Measurements from ENCODE around the gene TEX2.
"Not testable (repeated sequence)": the region's sequence is repeated elsewhere in the genome, so short reads cannot be mapped to it uniquely, and the experiment has no call there.

The TEX2 gene

DNA sequence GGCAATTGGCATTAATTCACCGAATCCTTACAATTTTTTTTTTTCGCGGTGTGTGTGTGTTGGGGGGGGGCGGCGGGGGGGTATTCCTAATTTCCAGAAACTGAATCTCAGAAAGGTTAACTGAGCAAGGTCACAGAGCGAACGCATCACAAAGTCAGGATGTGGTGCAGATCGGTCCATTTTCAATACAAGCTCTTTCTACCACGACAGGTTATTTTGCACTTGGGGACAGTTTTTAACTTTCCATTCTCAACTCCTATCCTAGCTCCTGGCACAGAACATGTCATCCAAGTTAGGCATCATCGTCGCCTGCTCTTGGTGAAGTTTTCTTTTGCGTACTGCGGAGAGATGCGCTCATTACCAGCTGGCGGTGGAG is 117.7 kb downstream of the TEX2 start:
- DNase-seq (ENCODE audit: low read depth in 2 of 2), result no peak

DNA sequence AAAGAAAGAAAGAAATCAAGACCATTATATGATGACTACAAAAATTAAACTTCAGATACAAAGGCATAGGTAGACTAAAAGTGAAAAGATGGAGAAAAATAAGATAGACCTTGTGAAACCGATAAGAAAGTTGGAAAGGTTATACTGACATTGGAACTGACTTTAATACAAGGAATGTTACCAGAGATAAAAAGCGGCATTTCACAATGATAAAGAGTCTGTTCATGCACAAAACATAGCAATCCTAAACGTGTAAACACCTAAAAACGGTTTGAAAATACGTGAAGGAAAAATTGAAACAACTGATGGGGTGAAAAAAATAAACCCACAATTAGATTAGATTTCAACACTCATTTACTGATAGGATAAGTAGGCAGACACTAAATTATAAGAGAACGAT is 123.5 kb downstream of the TEX2 start:
- no peak for DNase-seq (ENCODE audit: low read depth in 2 of 2)

DNA sequence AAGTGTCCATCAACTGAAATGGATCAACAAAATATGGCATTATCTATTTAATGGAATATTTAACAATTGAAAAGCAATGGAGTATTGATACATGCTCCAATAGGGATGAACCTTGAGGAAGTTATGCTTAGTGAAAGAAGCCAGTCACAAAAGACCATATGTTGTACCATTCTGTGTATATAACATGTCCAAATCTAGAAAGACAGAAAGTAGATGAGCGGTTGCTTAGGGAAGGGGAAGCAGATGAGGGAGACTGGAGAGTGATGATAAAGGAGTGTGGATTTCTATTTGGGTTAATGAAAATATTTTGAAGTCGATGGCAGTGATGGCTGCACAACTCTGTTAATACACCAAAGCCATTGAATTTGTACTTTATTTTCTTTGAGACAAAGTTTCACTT is 124.6 kb downstream of the TEX2 start:
- DNase-seq (ENCODE audit: low read depth in 2 of 2), result no peak

DNA sequence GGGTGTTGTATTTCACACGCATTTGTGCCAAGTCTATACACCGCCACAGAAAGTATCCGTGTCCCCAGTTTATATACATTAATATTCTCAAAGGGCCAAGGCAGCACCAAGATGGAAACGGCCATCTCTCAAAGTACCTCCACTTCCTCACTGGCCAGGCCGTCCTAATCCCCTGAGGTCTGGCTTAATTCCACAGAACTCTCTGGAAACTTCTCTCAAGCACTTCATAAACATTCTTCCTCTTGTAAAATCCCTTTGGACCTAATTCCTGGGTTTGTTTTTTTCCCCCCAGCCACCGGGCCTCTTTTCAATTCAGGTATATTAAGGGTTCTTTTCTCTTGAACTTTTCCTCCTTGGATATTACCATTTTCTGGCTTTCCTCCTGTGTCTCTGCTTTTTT is 128.1 kb downstream of the TEX2 start:
- no peak for DNase-seq (ENCODE audit: low read depth in 2 of 2)

DNA sequence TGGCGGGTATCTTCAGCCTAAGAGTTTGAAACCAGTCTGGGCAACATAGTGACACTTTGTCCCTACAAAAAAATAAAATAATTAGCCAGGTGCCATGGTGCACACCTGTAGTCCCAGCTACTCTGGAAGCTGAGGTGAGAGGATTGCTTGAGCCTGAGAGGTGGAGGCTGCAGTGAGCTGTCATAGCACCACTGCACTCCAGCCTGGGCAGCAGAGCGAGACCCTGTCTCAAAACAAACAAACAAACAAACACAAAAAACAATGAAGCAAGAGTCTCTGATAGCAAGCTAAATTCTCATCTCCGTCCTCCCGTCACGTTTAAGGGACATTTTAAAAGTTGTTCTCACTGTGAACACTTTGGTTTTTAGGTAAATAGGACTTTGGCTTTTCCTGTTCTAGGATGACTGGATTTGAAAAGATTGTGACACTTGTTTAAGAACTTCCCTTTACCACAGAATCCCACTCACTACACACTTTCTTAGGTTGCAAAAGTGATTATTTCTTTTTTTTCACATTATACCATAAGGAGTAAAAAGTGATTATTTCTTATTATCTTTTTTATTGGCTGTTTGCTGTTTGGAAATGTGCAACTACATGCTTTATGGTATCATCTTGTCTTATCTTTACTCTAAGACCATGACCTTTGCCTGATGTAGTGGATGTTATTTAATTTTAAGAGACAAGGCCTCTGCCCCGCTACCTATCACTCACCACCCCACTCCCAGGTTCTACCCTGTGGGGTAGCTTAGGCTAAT is 128.7 kb downstream of the TEX2 start:
- no peak for DNase-seq (ENCODE audit: low read depth in 2 of 2)

DNA sequence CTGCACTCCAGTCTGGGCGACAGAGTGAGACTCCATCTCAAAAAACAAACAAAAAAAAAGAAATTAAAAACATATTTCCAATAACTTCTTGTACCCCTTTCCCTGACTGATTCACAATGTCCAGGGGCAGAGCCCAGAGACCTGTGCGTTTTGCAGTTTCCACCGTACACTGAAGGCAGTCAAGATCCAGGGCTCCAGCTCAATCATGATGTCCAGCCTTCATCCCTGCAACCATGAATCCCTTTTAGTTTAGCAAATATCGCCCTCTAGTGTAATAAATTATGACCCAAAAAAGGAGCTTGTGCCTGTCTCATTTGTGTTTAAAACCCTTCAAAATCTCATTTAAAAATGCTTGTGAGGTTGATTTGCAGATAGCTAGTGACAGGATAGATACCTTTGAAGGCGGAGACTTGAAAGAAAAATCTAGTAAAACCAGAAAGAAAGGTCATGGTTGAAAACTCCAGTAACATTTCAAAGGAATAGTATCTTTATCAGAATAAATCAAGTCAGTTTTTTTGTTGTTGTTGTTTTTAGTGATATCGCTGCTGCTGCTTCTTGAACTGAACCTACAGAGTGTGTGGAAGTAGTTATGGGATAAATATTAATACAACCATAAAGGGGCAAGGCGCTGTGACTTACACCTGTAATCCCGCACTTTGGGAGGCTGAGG is 129.4 kb downstream of the TEX2 start:
- no peak for DNase-seq (ENCODE audit: low read depth in 2 of 2)

DNA sequence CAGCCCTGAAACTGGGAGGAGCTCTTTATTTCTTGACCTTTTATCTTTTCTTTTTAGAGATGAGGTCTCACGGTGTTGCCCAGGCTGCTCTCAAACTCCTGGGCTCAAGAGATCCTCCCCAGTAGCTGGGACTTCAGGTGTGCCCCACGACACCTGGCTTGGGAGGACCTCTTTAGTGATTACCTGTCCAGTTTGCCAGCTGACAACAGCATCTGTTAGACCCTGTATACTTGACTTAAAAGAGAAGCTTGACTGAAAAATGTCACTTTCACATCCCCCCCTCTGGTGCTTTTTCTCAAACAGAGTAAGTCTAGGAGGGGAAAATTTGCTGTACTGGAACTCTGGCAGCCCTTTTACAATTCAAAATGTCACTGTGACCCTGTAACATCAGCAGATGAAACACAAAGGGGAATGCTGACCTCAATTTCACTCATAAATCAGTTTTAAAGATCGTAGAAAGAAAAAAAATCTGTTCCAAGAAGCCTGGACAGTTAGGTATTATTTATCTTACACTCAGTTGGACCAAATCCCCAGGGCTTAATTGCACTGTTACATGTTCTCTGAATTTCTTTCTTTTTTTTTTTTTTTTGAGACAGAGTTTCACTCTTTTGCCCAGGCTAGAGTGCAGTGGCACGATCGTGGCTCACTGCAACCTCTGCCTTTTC is 131.3 kb downstream of the TEX2 start:
- no peak for DNase-seq (ENCODE audit: low read depth in 2 of 2)

DNA sequence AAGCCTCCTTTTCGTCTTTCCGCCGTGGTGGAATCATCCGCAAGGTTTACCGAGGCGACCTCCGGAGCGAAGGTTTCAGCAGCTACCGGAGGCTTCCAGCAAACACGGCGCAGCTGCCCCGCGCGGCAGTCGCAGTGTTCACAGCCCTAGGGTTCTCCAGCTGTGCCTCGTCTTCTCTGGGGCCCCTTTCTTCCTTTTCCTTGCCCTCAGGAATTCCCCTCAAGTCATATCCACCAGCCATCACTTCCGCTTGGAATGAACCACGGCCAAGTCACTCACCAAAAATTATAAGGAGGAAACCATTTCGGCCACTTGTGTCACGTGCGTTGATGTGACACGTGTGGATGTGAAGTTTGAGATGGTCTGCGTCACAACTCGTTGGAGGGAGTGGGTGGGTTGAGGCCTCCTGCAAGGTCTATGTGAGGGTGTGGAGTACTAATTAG is 132.5 kb downstream of the TEX2 start:
- DNase-seq (ENCODE audit: low read depth in 2 of 2), result peak; percentile 31 to 50

DNA sequence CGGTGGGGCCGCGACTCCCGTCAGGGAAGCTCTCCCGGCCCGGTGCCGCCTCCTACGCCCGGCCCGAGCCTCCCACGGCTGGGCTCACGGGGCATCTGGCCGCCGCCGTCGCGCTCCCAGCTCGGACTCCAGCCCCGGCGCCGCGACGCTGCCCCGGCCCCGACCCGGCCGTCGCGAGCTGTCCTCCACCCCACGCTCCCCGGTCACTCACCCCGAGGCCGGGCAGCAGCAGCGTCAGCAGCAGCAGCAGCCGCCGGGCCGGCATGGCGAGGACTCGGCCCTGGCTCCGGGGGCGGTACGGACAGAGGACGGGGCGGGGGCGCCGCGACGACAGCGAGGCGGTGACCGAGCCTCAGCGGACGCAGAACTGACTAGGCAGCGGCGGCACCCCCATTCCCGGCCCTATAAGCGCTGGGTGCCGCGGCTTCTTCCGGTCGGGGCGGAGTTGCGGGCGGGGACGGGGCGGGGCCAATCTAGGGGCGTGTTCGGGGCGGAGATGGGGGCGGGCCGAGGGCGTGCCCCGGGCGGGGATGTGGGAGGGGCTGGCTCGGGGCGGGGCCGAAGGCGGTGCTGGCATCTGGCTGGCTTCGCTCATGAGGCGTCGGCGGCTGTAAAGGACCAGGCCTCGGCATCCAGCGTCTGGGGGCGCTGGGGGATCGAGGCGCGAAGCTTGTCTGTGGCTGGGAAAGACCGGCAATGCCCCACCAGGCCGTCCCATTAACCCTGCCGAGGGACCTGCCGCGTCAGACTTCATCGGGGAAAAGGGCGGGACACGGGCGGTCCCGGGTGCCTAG is 133.1 kb downstream of the TEX2 start, which contains the start of gene ERN1:
Gene ERN1, minus strand, starts transcription at position 380 of the 794 bp plus-strand sequence. Its CDS starts 115 bp downstream, at position 265.
- DNase-seq (ENCODE audit: low read depth in 2 of 2), result peak; percentile 80

DNA sequence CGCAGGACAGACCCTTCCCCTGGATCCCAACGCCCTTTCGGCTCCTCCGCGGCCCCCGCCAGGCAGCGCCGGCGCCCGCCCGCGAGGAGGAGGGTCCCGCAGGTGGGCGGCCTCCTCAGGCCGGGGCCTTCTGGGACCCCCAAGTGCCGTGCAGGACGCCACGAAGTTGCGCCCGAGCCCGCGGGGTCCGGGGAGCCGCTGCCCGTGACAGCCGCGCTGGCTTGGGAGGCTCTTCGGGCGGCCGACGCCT is 133.6 kb downstream of the TEX2 start:
- DNase-seq (ENCODE audit: low read depth in 2 of 2), result no peak

DNA sequence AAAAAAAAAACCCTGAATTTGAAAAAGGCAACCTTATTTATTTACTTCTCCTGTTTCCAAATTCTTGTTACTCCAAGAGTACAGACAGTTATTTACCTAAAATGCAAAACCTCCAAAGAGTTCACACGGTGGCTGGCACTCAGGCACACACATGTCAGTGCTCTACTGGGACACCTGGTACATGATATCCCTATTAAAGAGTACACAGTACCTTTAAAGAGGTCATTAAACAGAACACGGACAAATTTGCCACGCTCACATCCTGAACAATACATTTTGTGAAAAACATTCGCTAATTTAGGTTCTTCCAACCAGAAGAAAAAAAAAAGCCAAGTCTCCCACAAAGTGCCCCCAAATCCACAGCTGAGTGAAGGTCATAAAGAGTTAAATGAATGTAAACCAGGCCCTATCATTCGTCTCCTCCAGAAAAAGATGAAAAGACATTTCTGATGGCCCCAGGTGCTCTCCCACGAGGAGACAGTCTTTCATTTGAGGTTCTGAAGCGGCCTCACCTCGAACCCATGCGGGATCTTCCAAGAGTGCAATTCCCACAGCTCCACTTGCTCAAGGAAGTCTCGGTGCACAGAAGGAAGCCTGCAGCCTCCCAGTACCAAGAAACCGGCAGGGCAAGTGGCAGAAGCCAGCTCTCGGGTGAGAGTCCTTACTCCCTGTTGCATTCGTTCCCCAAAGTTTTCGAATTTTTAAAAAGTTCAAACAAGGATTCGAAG is 134.1 kb downstream of the TEX2 start:
- no peak for DNase-seq (ENCODE audit: low read depth in 2 of 2)

DNA sequence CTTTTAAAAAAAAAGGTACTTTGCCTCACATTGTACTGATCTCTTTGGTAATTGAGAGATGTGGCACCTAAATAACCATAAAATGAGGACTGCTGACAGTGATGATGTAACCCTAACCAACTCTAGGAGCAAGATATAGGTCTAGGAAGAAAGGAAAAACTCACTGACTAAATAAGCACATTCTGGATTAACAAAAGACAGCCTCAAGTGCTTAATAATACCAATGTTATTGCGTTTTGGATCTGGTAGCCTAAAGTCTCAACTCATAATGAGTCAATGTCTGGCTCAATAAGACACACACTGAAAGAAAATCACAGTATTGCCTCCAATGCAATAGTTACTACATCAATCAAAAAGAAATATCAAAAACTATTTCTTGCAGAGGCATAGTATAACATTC is 136.1 kb downstream of the TEX2 start:
- DNase-seq (ENCODE audit: low read depth in 2 of 2), result no peak

DNA sequence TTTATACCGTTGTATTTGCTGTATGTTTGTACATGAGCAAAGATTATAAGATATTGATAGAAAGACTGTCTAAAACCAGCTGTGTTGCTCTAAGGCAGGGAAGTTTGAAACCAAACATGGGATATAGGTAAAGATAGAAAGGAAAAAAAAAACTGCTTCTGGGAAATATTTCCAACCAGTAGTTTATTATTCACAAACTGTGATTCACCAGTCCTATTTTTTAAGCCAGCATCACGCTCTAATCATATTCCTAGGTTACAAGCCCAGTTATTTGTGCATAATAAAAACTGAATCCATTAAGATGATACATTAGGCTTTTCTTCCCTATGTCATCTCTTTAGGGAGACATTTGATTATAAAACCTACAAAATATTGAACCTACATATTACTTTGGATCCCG is 137.1 kb downstream of the TEX2 start:
- DNase-seq (ENCODE audit: low read depth in 2 of 2), result no peak

DNA sequence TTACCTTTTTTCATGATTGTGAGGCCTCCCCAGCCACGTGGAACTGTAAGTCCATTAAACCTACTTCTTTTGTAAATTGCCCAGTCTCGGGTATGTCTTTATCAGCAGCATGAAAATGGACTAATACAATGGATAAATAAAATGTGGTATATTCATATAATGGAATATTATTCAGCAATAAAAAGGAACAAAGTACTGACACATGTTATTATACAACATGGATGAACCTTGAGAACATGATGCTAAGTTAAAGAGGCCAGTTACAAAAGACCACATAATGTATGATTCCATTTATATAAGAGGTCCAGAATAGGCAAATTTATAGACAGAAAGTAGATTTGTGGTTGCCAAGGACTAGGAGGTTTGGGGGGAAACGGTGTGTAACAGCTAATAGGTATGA is 138.5 kb downstream of the TEX2 start:
- no peak for DNase-seq (ENCODE audit: low read depth in 2 of 2)

DNA sequence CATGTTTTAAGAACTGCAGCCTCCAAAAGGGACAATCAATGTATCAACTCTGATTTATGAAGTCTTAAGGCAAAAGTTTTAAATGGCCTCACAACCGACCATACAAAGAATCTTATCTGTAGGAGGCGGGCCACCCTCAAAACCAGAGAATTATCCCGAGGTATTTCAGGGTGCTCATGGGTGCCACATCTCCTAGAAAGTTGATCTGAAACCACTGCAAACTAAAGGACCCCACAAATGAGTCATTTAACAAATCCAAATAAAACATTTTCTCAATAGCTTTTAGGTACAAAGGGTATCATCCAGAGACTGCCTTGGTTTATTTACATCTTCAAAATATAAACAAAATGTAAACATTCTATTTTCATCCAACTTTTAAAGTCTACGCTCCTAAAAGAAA is 139.9 kb downstream of the TEX2 start:
- no peak for DNase-seq (ENCODE audit: low read depth in 2 of 2)

DNA sequence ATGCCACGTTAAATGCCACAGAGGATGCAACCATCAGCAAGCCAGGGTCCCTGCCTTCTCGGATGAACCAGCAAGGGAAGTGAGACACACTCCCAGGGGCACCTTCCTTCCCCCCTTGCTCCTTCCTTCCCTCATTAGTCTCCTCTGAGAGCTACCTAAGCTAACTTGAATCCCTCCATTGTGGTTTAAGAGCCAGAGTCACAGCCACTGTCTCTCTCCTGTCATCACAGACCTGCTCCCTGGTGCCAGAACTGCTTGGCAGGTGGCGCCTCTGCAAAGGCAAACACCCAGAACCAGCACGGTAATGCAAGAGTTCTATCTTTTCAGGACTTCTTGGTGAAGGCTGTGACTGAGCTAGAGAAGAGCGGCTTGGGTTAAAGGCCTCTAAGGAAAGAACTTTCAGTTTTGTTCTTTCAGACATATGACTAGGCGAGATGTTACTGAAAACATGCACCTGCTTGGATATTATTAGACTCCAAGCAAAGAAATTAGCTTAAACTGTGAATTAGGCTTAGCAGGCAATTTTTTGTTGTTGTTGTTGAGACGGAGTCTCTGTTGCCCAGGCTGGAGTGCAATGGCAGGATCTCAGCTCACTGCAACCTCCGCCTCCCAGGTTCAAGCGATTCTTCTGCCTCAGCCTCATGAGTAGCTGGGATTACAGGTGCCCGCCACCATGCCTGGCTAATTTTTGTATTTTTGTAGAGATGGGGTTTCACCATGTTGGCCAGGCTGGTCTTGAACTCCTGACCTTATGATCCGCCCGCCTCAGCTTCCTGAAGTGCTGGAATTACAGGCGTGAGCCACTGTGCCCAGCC is 141.9 kb downstream of the TEX2 start:
- not testable (repeated sequence) for DNase-seq (ENCODE audit: low read depth in 2 of 2)

DNA sequence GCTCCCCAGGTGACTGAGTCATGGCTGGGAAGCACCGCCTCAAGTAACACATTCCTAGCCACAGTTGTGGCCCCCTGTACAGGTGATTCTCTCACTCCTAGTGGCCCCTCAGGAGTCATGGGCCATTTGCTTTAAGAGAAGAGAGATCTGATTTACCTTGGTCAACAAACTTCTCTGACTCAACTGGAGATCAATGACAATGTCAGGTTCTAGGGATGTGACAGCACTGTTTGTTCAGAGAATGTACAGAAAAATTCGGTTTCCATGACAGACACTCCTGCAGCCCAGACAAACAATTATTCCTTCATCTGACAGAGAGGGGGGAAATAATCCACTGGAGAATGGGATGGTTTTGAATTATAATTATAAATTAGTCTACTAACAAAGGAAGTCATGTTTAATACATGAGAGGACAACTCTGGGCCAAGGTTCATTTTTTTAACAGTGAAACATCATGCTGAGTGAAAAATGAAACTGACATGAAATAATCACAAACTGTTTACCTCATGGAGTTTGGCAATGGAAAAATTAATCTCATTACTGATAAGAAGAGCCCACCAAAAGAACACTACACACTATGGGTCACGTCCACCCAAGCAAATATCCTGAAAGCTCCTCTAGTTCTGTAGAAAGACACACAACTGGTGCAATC is 142.8 kb downstream of the TEX2 start:
- no peak for DNase-seq (ENCODE audit: low read depth in 2 of 2)

DNA sequence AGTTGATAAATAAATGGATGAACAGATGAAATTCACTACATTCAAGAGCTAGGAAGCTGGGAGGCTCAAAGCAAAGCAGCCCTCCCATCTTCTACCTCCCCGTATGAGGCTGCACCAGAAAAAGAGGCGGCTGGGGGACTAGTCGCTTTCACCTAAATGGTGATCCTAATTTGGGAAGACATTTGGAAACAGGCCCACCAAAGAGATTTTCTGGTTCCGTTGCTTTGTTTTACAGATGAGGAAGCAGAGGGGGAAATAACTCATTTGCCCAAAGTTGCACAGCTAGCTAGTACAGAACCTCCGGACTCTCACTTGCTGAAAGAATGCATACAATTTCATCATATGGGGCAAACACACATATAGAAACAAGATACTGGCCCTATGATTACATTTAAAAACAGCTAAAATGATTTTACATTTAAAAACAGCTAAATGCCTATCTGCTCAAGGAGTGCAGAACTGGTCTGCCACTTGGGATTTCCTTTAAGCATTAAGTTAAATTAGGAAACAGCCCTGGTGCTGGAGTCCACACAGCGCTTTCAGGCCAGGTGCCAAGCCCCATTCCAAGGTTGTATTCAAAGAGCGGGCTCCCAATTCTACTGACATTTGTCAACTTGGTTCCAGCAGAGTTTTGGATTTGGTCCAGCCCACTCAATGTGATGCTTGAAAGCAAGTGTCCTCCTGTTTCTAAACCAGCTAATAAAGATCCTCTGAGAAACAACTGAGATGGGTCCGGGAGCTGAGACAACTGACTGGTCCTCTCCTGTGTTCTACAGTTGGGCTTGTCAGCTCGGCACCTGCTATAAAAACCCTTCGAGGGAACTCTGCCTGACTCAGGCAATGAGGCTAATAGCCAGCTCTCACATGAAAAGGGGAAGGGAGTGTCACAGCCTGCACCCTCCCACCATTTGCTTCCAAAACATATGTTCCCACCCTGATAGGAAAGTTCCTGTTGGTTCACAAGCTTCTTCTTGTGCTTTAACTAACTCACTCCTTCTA is 144.8 kb downstream of the TEX2 start:
- no peak for DNase-seq (ENCODE audit: low read depth in 2 of 2)

Data from stimulated activated CD8-positive, alpha-beta memory T cell treated with anti-CD3 and anti-CD28 coated beads, Interleukin-15, amount 100 ng/mL, for 4 hours (primary cell).